GM21423 (cell line): Measurements from ENCODE around the gene SLC9A9.
"Not testable (repeated sequence)": the region's sequence is repeated elsewhere in the genome, so short reads cannot be mapped to it uniquely, and the experiment has no call there.

Experiments used
- ATAC-seq: cut with Tn5 transposase; IDR thresholded peaks from one replicate; pipeline ENCODE4 v1.9.1; 2021; ENCODE audit warnings: mild to moderate bottlenecking, moderate library complexity; ENCODE audit not compliant: unreplicated experiment

The SLC9A9 gene

GRCh38 chr3:143525408-143525807 is 322.9 kb downstream of the SLC9A9 start:
- no peak for ATAC-seq

- ATAC-seq = no peak
Measured at GRCh38 chr3:143521803-143522202, 326.5 kb downstream of the SLC9A9 start.

- ATAC-seq = not testable (repeated sequence)
Measured at GRCh38 chr3:143517131-143517530, 331.1 kb downstream of the SLC9A9 start.

- ATAC-seq = no peak
Measured at GRCh38 chr3:143514874-143515273, 333.4 kb downstream of the SLC9A9 start.

- ATAC-seq = no peak
Measured at GRCh38 chr3:143514109-143514508, 334.2 kb downstream of the SLC9A9 start.

- no peak for ATAC-seq
Measured at GRCh38 chr3:143511174-143511879, 336.9 kb downstream of the SLC9A9 start.

GRCh38 chr3:143510601-143511000 is 337.7 kb downstream of the SLC9A9 start:
- ATAC-seq = no peak

GRCh38 chr3:143507735-143508580 is 340.3 kb downstream of the SLC9A9 start:
- ATAC-seq = no peak

- ATAC-seq = no peak
Measured at GRCh38 chr3:143506190-143506589, 342.1 kb downstream of the SLC9A9 start.

GRCh38 chr3:143503325-143503885 is 344.9 kb downstream of the SLC9A9 start:
- no peak for ATAC-seq

GRCh38 chr3:143502081-143502480 is 346.2 kb downstream of the SLC9A9 start:
- no peak for ATAC-seq

GRCh38 chr3:143497382-143497781 is 350.9 kb downstream of the SLC9A9 start:
- ATAC-seq = no peak

- no peak for ATAC-seq
Measured at GRCh38 chr3:143496191-143496590, 352.1 kb downstream of the SLC9A9 start.

GRCh38 chr3:143495527-143495926 is 352.7 kb downstream of the SLC9A9 start:
- ATAC-seq = no peak

GRCh38 chr3:143486611-143487010 is 361.7 kb downstream of the SLC9A9 start:
- ATAC-seq = no peak

- ATAC-seq = no peak
Measured at GRCh38 chr3:143484846-143485512, 363.3 kb downstream of the SLC9A9 start.

GRCh38 chr3:143483214-143483613 is 365.1 kb downstream of the SLC9A9 start:
- ATAC-seq = no peak

GRCh38 chr3:143482106-143483088 is 365.9 kb downstream of the SLC9A9 start:
- no peak for ATAC-seq

- ATAC-seq = no peak
Measured at GRCh38 chr3:143480344-143480743, 367.9 kb downstream of the SLC9A9 start.

GRCh38 chr3:143479727-143480126 is 368.5 kb downstream of the SLC9A9 start:
- no peak for ATAC-seq
